HepG2 (cell line): ENCODE results near the gene AGAP1. TPM values are rescaled to one million over a fixed set of nuclear protein-coding genes. Genes with fewer than 3 reads are reported as not detected.

Experiments
- ATAC-seq: fragments of 200-7000 bp; cut with Tn5 transposase; 3 replicates; pipeline ENCODE4 v1.9.1; 2020; ENCODE audit warnings: mild to moderate bottlenecking, moderate library complexity
- BruUV-seq: library from RNA; stranded (reverse); fragments of 400-500 nt; replicated peaks from 2 replicates; lab custom pipeline; 2021; lab: Mats Ljungman, UMichigan
- CTCF ChIA-PET: fragments of 300-600 bp; formaldehyde crosslinking; extraction: SDS; loops from one replicate; lab custom pipeline; 2021; ENCODE audit warnings: low total read pairs, inconsistent platforms, low intra/inter-chr PET ratio; lab: Yijun Ruan, JAX
- POLR2A ChIA-PET: fragments of 350-600 bp; sonication (Branson Sonifier 250); formaldehyde crosslinking; loops from one replicate; lab custom pipeline; 2020; ENCODE audit warnings: antibody characterized with exemption, inconsistent platforms; lab: Yijun Ruan, JAX
- DNase-seq: peaks from one replicate; pipeline ENCODE4 v3.0.0-alpha.2; 2015; ENCODE audit warnings: low spot score
- FAIRE-seq: peaks from 3 replicates; lab custom pipeline; 2011; peaks lifted over from hg19 to GRCh38; lab: Jason Lieb, UNC
- H2AFZ ChIP-seq: one replicate; pipeline ENCODE4 v1.6.1; 2011; ENCODE audit warnings: low read length, inconsistent platforms
- H3K27ac ChIP-seq: fragments of 300-600 bp; 3 replicates; pipeline ENCODE4 v1.8.0; 2011; ENCODE audit warnings: mixed run types, mild to moderate bottlenecking, mixed read lengths, low read length, inconsistent platforms; ENCODE audit not compliant: insufficient read depth; ENCODE audit errors: extremely low read length
- H3K27me3 ChIP-seq, 2 experiments: fragments of 200-600 bp in 1 of 2; 2 replicates in 1 of 2; 3 replicates in 1 of 2; pipeline versions ENCODE4 v1.6.0 to v1.8.0; 2011; ENCODE audit warnings: low read length in 2 of 2, mild to moderate bottlenecking in 2 of 2, moderate library complexity in 2 of 2, inconsistent platforms in 1 of 2; ENCODE audit not compliant: insufficient read depth in 2 of 2, control insufficient read depth in 1 of 2
- H3K36me3 ChIP-seq, 2 experiments: fragments of 200-600 bp in 1 of 2; replicated peaks in 1 of 2; 2 replicates in 1 of 2; 3 replicates in 1 of 2; pipeline versions ENCODE4 v1.5.1 to v1.8.0; 2011; ENCODE audit warnings: low read length in 2 of 2, inconsistent platforms in 1 of 2; ENCODE audit not compliant: insufficient read depth in 2 of 2, control insufficient read depth in 1 of 2
- H3K4me1 ChIP-seq: 2 replicates; pipeline ENCODE4 v1.5.1; 2012; ENCODE audit warnings: low read length, inconsistent platforms; ENCODE audit not compliant: insufficient read depth
- H3K4me2 ChIP-seq: 2 replicates; pipeline ENCODE4 v1.6.0; 2011; ENCODE audit warnings: low read depth, low read length, inconsistent platforms
- H3K4me3 ChIP-seq, 3 experiments: fragments of 200-600 bp in 1 of 3; sonication (generic), shearing (Covaris generic) in 1 of 3; replicated peaks in 1 of 3; 2 replicates each; pipeline ENCODE4 v1.5.1; 2011 to 2016; ENCODE audit warnings: low read length in 3 of 3, inconsistent platforms in 2 of 3, low read depth in 2 of 3, mild to moderate bottlenecking in 2 of 3, control low read depth in 1 of 3, mixed read lengths in 1 of 3; ENCODE audit not compliant: insufficient read depth in 1 of 3
- H3K79me2 ChIP-seq: one replicate; pipeline ENCODE4 v1.6.1; 2011; ENCODE audit warnings: low read length, inconsistent platforms; ENCODE audit not compliant: insufficient read depth
- H3K9ac ChIP-seq: 2 replicates; pipeline ENCODE4 v1.6.0; 2011; ENCODE audit warnings: mild to moderate bottlenecking, low read depth, low read length, inconsistent platforms; ENCODE audit not compliant: insufficient read depth
- H3K9me3 ChIP-seq: 2 replicates; pipeline ENCODE4 v1.5.1; 2012; ENCODE audit warnings: mild to moderate bottlenecking, low read length
- H4K20me1 ChIP-seq: 2 replicates; pipeline ENCODE4 v1.6.0; 2011; ENCODE audit warnings: inconsistent platforms, mild to moderate bottlenecking, low read length, moderate library complexity; ENCODE audit not compliant: insufficient read depth
- CREM ChIP-seq, 2 experiments: sonication (generic) in 1 of 2; formaldehyde crosslinking in 1 of 2; IDR thresholded peaks; 2 replicates each; pipeline versions ENCODE4 v1.4.0 to v1.6.1; 2016 to 2020; ENCODE audit warnings: antibody characterized with exemption in 1 of 2, mild to moderate bottlenecking in 1 of 2, missing genetic modification reagents in 1 of 2
- EEA1 ChIP-seq: sonication (generic); formaldehyde crosslinking; IDR thresholded peaks from 2 replicates; pipeline ENCODE4 v1.5.1; 2020; ENCODE audit warnings: mild to moderate bottlenecking, missing genetic modification reagents, borderline replicate concordance
- FIP1L1 ChIP-seq: fragments of 200-400 bp; formaldehyde crosslinking; IDR thresholded peaks from 2 replicates; pipeline ENCODE4 v1.6.1; 2018; ENCODE audit warnings: low read depth, mild to moderate bottlenecking, low read length, moderate library complexity, borderline replicate concordance; ENCODE audit not compliant: insufficient read depth
- KDM6A ChIP-seq: IDR thresholded peaks from 2 replicates; pipeline ENCODE4 v1.6.1; 2016; ENCODE audit warnings: low read depth
- PLRG1 ChIP-seq: fragments of 450-650 bp; conservative IDR thresholded peaks from 2 replicates; pipeline ENCODE4 v1.6.1; 2016
- SMAD3 ChIP-seq: sonication (generic); formaldehyde crosslinking; IDR thresholded peaks from 2 replicates; pipeline ENCODE4 v1.4.0; 2020; ENCODE audit warnings: missing genetic modification reagents
- SRSF4 ChIP-seq: fragments of 200-400 bp; formaldehyde crosslinking; IDR thresholded peaks from one replicate; pipeline ENCODE4 v1.6.1; 2018; ENCODE audit warnings: mild to moderate bottlenecking, low read depth, low read length, moderate library complexity; ENCODE audit not compliant: poor library complexity, severe bottlenecking
- TARDBP ChIP-seq: sonication (generic); formaldehyde crosslinking; IDR thresholded peaks from 2 replicates; pipeline ENCODE4 v1.8.0; 2022; ENCODE audit warnings: mild to moderate bottlenecking, missing genetic modification reagents
- TBP ChIP-seq: sonication (generic); formaldehyde crosslinking; IDR thresholded peaks from 2 replicates; pipeline ENCODE4 v1.5.0; 2020; ENCODE audit warnings: missing genetic modification reagents
- ZNF550 ChIP-seq: sonication (generic); formaldehyde crosslinking; IDR thresholded peaks from 2 replicates; pipeline ENCODE4 v1.4.0; 2020; ENCODE audit warnings: mild to moderate bottlenecking, missing genetic modification reagents, borderline replicate concordance
- WGBS: methylation state at CpG from one replicate; pipeline ENCODE4 v1.1.6; 2017; ENCODE audit warnings: low lambda C conversion rate; 5-methylcytosine and 5-hydroxymethylcytosine counted together
- in situ Hi-C: cut with HindIII; loops from 2 replicates; pipeline ENCODE4 v1.10.0; 2017; ENCODE audit warnings: low pct_unique_long_range_greater_than_20kb; ENCODE audit not compliant: extremely low pct_ligation_motif_present
- intact Hi-C: fragments of 100-400 bp; cut with micrococcal nuclease; formaldehyde crosslinking; loops from one replicate; pipeline ENCODE4 v1.10.0; 2022; ENCODE audit not compliant: unreplicated experiment
- polyA plus RNA-seq, 8 experiments: library from polyadenylated mRNA; depleted of rRNA in 3 of 8; stranded (reverse) in 7 of 8; unstranded in 1 of 8; fragments of >200 nt; fragmentation: Illumina TruSeq in 4 of 8; extraction: Trizol in 4 of 8; gene quantifications; 2 replicates each; pipeline versions ENCODE4 v1.2.1 to v1.2.3, GENCODE V29; 2011 to 2016; ENCODE audit warnings: low read depth in 4 of 8, missing spikeins in 1 of 8, mixed read lengths in 1 of 8; ENCODE audit not compliant: insufficient read depth in 1 of 8
- total RNA-seq, 5 experiments: library from RNA; depleted of rRNA; stranded (reverse); fragments of >200 nt; fragmentation: Illumina TruSeq; extraction: Trizol; gene quantifications; 2 replicates each; pipeline ENCODE4 v1.2.3, GENCODE V29; 2016; ENCODE audit warnings: low read depth in 1 of 5
- TF ChIP-seq, protein P1 (sequence below): sonication (generic); formaldehyde crosslinking; IDR thresholded peaks from 2 replicates; pipeline ENCODE4 v1.4.0; 2020; ENCODE audit warnings: missing genetic modification reagents, mild to moderate bottlenecking, borderline replicate concordance
- TF ChIP-seq, protein P2 (sequence below): fragments of 450-650 bp; IDR thresholded peaks from 2 replicates; pipeline ENCODE4 v1.6.1; 2017; ENCODE audit warnings: mild to moderate bottlenecking
- TF ChIP-seq, protein P3 (sequence below): sonication (generic); formaldehyde crosslinking; IDR thresholded peaks from 2 replicates; pipeline ENCODE4 v1.5.1; 2020; ENCODE audit warnings: mild to moderate bottlenecking, missing genetic modification reagents, moderate library complexity
- TF ChIP-seq, protein P4 (sequence below): sonication (generic); formaldehyde crosslinking; IDR thresholded peaks from 2 replicates; pipeline ENCODE4 v1.5.1; 2020; ENCODE audit warnings: mild to moderate bottlenecking, missing genetic modification reagents, borderline replicate concordance

Gene AGAP1
- total and polyA plus RNA-seq, 2 of the 13 experiments (the other 11 are each of a cell fraction or from before 2014, with no cell fraction given), result 21.2 to 32.7 TPM

DNA sequence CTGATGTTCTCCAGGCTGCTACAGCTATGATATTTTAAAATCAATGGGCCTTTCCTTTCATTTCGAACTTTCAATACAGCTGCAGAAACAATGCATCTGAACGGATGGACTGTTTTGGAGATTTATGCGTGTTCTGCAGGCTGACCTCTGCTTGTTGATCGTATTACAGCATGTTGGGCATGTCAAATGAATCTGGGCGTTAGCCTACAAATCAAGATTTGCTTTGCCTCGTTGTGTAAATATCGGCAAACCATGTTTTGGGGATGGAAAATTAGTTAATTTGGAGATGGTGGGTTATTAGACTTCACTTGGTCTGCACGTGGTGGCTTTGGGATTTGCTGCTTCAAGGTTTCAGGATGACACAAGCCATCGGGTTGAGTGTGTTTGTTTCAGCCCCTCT lies 129.3 kb downstream of the AGAP1 start:
- Histone ChIP-seq H3K27ac (no peak overlapping the region), H2AFZ (no peak overlapping the region), H3K79me2 (peaks cover 37% of the 10 kb centered on the region), H4K20me1 (peaks cover 25% of the 10 kb centered on the region; the same call in 1 of the 2 replicates), H3K27me3 (no peaks in the 10 kb centered on the region), H3K4me1 (no peaks in the 10 kb centered on the region), H3K4me2 (no peak overlapping the region), H3K9me3 (no peaks in the 10 kb centered on the region), H3K9ac (no peak overlapping the region), H3K36me3 (no peaks in the 10 kb centered on the region; a peak in 2 of 5 replicates), H3K4me3 (no peak overlapping the region)
- FAIRE-seq (no peak), DNase-seq (no peak), ATAC-seq (no peak)
- ChIA-PET POLR2A (no interaction called here), CTCF (no interaction called here)
- intact Hi-C loops (no loop called here), in situ Hi-C loops (no loop called here)
- BruUV-seq, result no TSS peak
- 96% methylated on average over 9 of the region's 9 CpGs for WGBS
- TF ChIP-seq PLRG1 (no peak), KDM6A (CRISPR knock-in tag) (no peak), FIP1L1 (no peak), TARDBP (CRISPR knock-in tag) (no peak), SRSF4 (no peak), EEA1 (CRISPR knock-in tag) (no peak), CREM (IDR thresholded peaks at IDR 0.05) (no peak), CREM (CRISPR knock-in tag; IDR thresholded peaks at IDR 0.05) (no peak), ZNF550 (CRISPR knock-in tag) (no peak), TBP (CRISPR knock-in tag) (no peak), SMAD3 (CRISPR knock-in tag) (no peak)
- TF ChIP-seq, protein P1, sequence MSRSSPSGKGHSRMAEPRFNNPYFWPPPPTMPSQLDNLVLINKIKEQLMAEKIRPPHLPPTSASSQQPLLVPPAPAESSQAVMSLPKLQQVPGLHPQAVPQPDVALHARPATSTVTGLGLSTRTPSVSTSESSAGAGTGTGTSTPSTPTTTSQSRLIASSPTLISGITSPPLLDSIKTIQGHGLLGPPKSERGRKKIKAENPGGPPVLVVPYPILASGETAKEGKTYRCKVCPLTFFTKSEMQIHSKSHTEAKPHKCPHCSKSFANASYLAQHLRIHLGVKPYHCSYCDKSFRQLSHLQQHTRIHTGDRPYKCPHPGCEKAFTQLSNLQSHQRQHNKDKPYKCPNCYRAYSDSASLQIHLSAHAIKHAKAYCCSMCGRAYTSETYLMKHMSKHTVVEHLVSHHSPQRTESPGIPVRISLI (CRISPR knock-in tag), result no peak
- TF ChIP-seq, protein P2, sequence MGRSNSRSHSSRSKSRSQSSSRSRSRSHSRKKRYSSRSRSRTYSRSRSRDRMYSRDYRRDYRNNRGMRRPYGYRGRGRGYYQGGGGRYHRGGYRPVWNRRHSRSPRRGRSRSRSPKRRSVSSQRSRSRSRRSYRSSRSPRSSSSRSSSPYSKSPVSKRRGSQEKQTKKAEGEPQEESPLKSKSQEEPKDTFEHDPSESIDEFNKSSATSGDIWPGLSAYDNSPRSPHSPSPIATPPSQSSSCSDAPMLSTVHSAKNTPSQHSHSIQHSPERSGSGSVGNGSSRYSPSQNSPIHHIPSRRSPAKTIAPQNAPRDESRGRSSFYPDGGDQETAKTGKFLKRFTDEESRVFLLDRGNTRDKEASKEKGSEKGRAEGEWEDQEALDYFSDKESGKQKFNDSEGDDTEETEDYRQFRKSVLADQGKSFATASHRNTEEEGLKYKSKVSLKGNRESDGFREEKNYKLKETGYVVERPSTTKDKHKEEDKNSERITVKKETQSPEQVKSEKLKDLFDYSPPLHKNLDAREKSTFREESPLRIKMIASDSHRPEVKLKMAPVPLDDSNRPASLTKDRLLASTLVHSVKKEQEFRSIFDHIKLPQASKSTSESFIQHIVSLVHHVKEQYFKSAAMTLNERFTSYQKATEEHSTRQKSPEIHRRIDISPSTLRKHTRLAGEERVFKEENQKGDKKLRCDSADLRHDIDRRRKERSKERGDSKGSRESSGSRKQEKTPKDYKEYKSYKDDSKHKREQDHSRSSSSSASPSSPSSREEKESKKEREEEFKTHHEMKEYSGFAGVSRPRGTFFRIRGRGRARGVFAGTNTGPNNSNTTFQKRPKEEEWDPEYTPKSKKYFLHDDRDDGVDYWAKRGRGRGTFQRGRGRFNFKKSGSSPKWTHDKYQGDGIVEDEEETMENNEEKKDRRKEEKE, result no peak
- TF ChIP-seq, protein P3, sequence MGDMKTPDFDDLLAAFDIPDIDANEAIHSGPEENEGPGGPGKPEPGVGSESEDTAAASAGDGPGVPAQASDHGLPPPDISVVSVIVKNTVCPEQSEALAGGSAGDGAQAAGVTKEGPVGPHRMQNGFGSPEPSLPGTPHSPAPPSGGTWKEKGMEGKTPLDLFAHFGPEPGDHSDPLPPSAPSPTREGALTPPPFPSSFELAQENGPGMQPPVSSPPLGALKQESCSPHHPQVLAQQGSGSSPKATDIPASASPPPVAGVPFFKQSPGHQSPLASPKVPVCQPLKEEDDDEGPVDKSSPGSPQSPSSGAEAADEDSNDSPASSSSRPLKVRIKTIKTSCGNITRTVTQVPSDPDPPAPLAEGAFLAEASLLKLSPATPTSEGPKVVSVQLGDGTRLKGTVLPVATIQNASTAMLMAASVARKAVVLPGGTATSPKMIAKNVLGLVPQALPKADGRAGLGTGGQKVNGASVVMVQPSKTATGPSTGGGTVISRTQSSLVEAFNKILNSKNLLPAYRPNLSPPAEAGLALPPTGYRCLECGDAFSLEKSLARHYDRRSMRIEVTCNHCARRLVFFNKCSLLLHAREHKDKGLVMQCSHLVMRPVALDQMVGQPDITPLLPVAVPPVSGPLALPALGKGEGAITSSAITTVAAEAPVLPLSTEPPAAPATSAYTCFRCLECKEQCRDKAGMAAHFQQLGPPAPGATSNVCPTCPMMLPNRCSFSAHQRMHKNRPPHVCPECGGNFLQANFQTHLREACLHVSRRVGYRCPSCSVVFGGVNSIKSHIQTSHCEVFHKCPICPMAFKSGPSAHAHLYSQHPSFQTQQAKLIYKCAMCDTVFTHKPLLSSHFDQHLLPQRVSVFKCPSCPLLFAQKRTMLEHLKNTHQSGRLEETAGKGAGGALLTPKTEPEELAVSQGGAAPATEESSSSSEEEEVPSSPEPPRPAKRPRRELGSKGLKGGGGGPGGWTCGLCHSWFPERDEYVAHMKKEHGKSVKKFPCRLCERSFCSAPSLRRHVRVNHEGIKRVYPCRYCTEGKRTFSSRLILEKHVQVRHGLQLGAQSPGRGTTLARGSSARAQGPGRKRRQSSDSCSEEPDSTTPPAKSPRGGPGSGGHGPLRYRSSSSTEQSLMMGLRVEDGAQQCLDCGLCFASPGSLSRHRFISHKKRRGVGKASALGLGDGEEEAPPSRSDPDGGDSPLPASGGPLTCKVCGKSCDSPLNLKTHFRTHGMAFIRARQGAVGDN (CRISPR knock-in tag), result no peak
- TF ChIP-seq, protein P4, sequence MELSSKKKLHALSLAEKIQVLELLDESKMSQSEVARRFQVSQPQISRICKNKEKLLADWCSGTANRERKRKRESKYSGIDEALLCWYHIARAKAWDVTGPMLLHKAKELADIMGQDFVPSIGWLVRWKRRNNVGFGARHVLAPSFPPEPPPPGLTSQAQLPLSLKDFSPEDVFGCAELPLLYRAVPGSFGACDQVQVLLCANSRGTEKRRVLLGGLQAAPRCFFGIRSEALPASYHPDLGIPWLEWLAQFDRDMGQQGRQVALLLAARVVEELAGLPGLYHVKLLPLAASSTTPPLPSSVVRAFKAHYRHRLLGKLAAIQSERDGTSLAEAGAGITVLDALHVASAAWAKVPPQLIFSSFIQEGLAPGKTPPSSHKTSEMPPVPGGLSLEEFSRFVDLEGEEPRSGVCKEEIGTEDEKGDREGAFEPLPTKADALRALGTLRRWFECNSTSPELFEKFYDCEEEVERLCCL, result no peak
